ENCODE data around the gene ZBBX.

DNA sequence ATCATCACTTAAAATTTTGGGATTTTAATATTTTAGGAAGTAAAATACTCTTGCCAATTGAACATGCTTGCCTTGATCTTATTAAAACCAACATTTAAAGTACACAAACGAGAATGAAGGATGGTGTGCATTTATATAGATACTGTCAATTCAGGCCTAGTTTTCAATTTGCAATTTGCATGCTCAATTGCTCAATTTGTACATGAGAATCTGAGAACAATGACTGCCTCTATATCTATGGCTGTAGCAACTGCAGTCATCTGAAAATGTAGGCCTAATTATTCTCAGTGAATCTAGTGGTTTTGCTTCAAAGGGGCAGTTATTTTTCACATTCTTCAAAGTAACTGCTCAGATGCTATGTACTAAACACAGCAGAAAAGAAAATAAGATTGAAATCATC, 18.8 kb downstream of the ZBBX start:
- TF ChIP-seq TAF1 (IDR thresholded peaks at IDR 0.05; ENCODE audit: borderline replicate concordance, low read depth, low read length), result no peak
- no peak for TF ChIP-seq POLR2AphosphoS5 (IDR thresholded peaks at IDR 0.05; ENCODE audit: low read depth, low read length)
- no peak for TF ChIP-seq POLR2A (IDR thresholded peaks at IDR 0.05; ENCODE audit: low read depth, low read length)
